ENCODE data around the gene CD59.

- TF ChIP-seq CTCF (conservative IDR thresholded peaks at IDR 0.05) (no peak), ZFX (IDR thresholded peaks at IDR 0.05) (no peak)
Measured at GRCh38 chr11:33698921-33699320, 37.3 kb downstream of the CD59 start.
